ENCODE results near the gene CDK19.
A peak's percentile ranks its signal among the peaks of the same experiment; 100 is the strongest.

The CDK19 gene

DNA sequence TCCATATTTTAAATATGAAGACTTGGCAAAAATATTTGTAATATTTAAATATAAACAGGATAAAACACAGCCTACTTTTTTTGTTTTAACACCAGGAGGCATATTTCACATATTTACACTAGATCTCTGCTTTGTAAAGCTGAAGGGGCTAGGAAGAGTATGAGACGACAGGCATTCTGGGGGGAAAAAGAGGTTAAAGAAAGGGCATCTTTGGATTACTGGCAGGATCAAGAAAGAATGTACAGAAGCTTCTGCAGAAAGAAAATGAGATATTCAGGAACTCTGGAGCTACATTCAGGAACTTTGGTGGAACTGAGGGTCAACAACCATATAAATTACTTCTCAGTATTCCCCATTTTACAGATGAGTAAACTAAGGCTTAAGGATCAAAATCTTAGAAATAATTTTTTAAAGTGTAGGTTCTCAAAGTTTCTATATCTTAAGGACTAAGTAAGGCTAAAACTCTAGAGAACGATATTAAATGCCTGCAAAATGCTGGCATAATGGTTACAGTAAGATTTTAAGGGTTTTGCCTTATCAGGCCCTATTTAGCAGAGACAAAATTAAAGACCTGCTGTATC lies 156.5 kb downstream of the CDK19 start:
- Histone ChIP-seq H3K4me1 (ENCODE audit: insufficient read depth, low read length) (peaks cover 15% of the 10 kb centered on the region), H3K9me3 (ENCODE audit: insufficient read depth, low read depth, low read length) (peaks cover 9% of the 10 kb centered on the region), H3K27ac (ENCODE audit: low read depth, low read length) (no peak overlapping the region), H3K9ac (ENCODE audit: low read depth, low read length) (no peak overlapping the region), H3K36me3 (ENCODE audit: insufficient read depth, low read length) (0 out of 2 replicates have a peak, but pooled peaks cover 2% of the 10 kb centered on the region), H3K27me3 (ENCODE audit: insufficient read depth, low read length) (no peaks in the 10 kb centered on the region), H3K4me3 (ENCODE audit: low read length) (no peak overlapping the region)
- WGBS, result 88% methylated on average over 2 of the region's 2 CpGs

DNA sequence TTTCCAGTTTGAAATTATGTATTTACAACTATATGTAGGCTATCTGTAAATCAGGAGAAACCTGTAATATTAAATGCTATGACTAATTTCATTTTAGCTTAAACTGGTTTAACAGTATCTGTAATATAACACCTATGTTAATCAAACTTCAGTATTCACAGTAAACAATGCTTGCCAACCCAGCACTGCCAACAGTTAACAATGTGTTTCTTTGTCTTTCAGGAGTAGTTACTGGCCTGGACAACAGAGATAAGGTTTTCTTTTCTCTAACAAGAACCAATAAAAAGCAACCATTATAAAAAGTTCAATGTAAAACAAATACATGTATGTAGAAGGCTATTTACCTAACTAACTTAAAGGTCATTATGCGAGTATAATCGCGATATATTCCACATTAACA lies 158.8 kb downstream of the CDK19 start:
- Histone ChIP-seq H3K36me3 (ENCODE audit: insufficient read depth, low read length) (no peaks in the 10 kb centered on the region), H3K27me3 (ENCODE audit: insufficient read depth, low read length) (no peaks in the 10 kb centered on the region), H3K27ac (ENCODE audit: low read depth, low read length) (peak overlapping the region; percentile 16; the same call in 1 of the 2 replicates), H3K4me1 (ENCODE audit: insufficient read depth, low read length) (peaks cover 15% of the 10 kb centered on the region), H3K9ac (ENCODE audit: low read depth, low read length) (no peak overlapping the region), H3K9me3 (ENCODE audit: insufficient read depth, low read depth, low read length) (peaks cover 9% of the 10 kb centered on the region), H3K4me3 (ENCODE audit: low read length) (no peak overlapping the region)
- WGBS, result no CpG with 5 or more reads among the region's 3 CpGs

DNA sequence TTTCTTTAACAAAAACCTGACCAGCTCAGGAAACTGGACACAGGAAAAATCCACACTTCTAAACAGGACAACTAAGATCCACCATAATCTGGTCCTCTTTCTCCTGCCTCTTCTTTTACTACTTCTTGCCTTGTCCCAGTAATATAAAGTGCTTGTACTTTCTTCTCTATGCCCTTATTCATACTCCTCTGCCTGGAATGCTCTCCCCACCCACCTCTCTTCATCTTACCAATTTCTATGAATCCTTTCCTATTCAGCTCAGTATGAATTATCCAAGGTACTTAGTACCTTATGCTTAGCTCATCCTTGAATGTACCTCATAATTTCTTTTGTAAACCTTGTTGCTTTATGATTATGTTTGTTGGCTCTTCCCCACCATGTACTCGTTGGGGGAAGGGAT lies 159.4 kb downstream of the CDK19 start:
- Histone ChIP-seq H3K9me3 (ENCODE audit: insufficient read depth, low read depth, low read length) (peaks cover 6% of the 10 kb centered on the region; the same call in 1 of the 2 replicates), H3K27me3 (ENCODE audit: insufficient read depth, low read length) (no peaks in the 10 kb centered on the region), H3K27ac (ENCODE audit: low read depth, low read length) (no peak overlapping the region), H3K36me3 (ENCODE audit: insufficient read depth, low read length) (no peaks in the 10 kb centered on the region), H3K4me1 (ENCODE audit: insufficient read depth, low read length) (peaks cover 15% of the 10 kb centered on the region), H3K4me3 (ENCODE audit: low read length) (no peak overlapping the region), H3K9ac (ENCODE audit: low read depth, low read length) (no peak overlapping the region)
- no CpG with 5 or more reads among the region's 1 CpG for WGBS

DNA sequence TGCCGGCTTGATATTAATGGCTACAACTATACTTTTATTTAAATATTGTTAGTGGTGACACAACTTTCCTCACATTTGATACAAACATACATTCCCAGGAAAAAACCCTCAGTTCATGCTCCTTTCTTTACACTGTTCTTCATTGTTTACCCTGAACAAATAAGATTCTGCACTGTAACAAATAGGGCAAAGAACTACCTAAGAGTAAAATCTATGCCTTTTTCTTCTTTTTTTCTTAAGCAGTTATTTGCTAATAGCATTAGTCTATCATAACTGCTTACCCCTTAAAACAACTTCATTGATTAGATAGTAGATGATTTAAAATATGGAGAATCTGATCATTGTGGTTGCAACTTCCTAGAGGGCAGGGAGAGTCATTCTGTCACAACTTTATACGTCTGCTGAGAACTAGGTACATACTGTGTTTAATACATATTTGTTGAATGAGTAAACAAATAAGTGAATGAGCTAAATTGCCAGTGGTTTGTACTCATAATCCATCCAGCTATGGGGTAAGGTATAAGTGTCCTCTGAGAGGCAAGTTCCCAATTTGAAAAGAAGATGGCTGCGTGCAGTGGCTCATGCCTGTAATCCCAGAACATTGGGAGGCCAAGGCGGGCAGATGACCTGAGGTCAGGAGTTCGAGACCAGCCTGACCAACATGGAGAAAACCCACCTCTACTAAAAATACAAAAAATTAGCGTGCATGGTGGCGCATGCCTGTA lies 161.0 kb downstream of the CDK19 start:
- H3K36me3 ChIP-seq (ENCODE audit: insufficient read depth, low read length), result no peaks in the 10 kb centered on the region
- no peak overlapping the region for H3K27ac ChIP-seq (ENCODE audit: low read depth, low read length)
- WGBS, result 95% methylated on average over 6 of the region's 7 CpGs
- no peak overlapping the region for H3K4me3 ChIP-seq (ENCODE audit: low read length)
- H3K9ac ChIP-seq (ENCODE audit: low read depth, low read length), result no peak overlapping the region
- peaks cover 15% of the 10 kb centered on the region for H3K4me1 ChIP-seq (ENCODE audit: insufficient read depth, low read length)
- H3K9me3 ChIP-seq (ENCODE audit: insufficient read depth, low read depth, low read length), result no peaks in the 10 kb centered on the region
- H3K27me3 ChIP-seq (ENCODE audit: insufficient read depth, low read length), result no peaks in the 10 kb centered on the region

DNA sequence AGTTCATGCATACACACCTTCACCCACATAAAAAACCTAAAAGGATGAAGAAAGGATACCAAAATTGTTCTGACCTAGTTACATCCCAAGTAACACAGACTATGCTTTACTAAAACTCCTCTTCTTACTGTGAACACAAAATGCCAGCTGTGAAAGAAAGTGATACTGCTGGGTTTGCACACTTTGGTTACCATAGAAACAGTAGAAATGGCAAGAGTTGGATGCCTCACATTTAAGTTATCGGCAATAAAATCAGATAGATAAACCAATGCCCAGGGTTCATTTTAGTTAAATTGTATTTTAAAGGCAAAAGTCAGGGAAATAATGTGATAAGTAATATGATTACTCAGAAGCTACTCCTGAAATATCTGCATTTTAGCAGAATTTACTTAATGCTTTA lies 161.9 kb downstream of the CDK19 start:
- H3K36me3 ChIP-seq (ENCODE audit: insufficient read depth, low read length), result no peaks in the 10 kb centered on the region
- no peaks in the 10 kb centered on the region for H3K9me3 ChIP-seq (ENCODE audit: insufficient read depth, low read depth, low read length)
- 100% methylated on average over 1 of the region's 1 CpG for WGBS
- no peak overlapping the region for H3K27ac ChIP-seq (ENCODE audit: low read depth, low read length)
- H3K9ac ChIP-seq (ENCODE audit: low read depth, low read length), result no peak overlapping the region
- H3K4me3 ChIP-seq (ENCODE audit: low read length), result no peak overlapping the region
- H3K4me1 ChIP-seq (ENCODE audit: insufficient read depth, low read length), result peaks cover 15% of the 10 kb centered on the region
- no peaks in the 10 kb centered on the region for H3K27me3 ChIP-seq (ENCODE audit: insufficient read depth, low read length)

DNA sequence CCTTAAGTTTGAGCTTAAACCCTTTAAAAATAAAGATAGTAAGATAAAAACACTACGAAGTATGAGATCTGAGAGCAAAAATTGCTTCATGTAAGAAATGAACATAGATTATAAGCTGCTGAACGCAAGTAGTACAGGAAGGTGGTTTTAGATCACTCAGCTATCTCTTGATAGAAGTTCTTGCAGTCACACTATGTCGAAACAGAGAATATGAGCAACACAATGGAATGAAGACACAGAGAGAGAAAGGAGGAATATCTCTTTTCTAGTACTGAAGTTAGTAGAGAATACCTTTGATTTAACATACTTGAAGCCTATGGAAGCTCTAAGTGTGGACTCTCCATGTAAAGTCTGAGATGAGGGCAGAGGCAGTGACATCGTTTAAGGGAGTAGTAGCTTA lies 162.7 kb downstream of the CDK19 start:
- Histone ChIP-seq H3K4me1 (ENCODE audit: insufficient read depth, low read length) (peaks cover 15% of the 10 kb centered on the region), H3K4me3 (ENCODE audit: low read length) (no peak overlapping the region), H3K9ac (ENCODE audit: low read depth, low read length) (no peak overlapping the region), H3K27me3 (ENCODE audit: insufficient read depth, low read length) (no peaks in the 10 kb centered on the region), H3K36me3 (ENCODE audit: insufficient read depth, low read length) (no peaks in the 10 kb centered on the region), H3K27ac (ENCODE audit: low read depth, low read length) (no peak overlapping the region), H3K9me3 (ENCODE audit: insufficient read depth, low read depth, low read length) (no peaks in the 10 kb centered on the region)
- WGBS, result 94% methylated on average over 4 of the region's 4 CpGs

DNA sequence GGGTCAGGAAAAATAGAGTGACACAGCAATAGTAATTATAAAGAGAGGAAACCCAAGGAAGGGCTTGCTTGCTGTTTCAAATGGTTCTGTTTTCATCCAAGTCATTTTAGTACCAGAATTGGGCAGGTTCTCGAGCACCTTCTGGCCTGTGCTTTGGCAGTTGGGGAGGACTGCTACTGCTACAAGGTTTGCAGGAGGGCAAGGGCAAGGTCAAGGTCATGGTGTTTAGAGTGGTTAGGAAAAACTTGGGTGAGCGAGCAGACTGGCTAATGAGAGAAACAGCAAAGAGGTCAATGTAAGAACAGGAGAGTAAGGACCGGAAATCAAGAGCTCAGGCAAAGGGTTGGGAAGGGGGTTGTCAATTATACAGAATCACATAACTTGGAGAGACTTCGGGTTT lies 164.5 kb downstream of the CDK19 start:
- no peaks in the 10 kb centered on the region for H3K4me1 ChIP-seq (ENCODE audit: insufficient read depth, low read length)
- H3K9ac ChIP-seq (ENCODE audit: low read depth, low read length), result no peak overlapping the region
- no peaks in the 10 kb centered on the region for H3K9me3 ChIP-seq (ENCODE audit: insufficient read depth, low read depth, low read length)
- H3K27ac ChIP-seq (ENCODE audit: low read depth, low read length), result no peak overlapping the region
- H3K36me3 ChIP-seq (ENCODE audit: insufficient read depth, low read length), result 0 out of 2 replicates have a peak, but pooled peaks cover 3% of the 10 kb centered on the region
- no peak overlapping the region for H3K4me3 ChIP-seq (ENCODE audit: low read length)
- H3K27me3 ChIP-seq (ENCODE audit: insufficient read depth, low read length), result no peaks in the 10 kb centered on the region
- WGBS, result 90% methylated on average over 3 of the region's 4 CpGs

DNA sequence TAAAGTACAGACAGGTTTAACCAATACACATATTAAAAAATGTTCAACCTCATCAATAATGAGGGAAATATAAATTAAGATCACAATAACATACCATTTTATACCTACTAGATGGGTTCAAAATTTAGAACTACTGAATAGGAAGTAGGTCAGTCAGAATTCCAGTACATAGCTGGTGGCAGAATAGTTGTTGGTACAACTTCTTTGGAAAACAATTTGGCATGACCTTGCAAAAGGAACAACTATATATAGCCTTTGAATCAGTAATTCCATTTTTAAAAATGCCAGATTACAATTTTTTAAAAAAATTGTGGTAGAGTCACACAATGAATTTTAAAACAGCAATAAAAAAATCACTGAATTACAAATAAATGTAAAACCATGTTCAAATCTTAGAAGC lies 165.6 kb downstream of the CDK19 start:
- H3K9me3 ChIP-seq (ENCODE audit: insufficient read depth, low read depth, low read length), result no peaks in the 10 kb centered on the region
- no peaks in the 10 kb centered on the region for H3K4me1 ChIP-seq (ENCODE audit: insufficient read depth, low read length)
- H3K27ac ChIP-seq (ENCODE audit: low read depth, low read length), result no peak overlapping the region
- H3K27me3 ChIP-seq (ENCODE audit: insufficient read depth, low read length), result no peaks in the 10 kb centered on the region
- H3K4me3 ChIP-seq (ENCODE audit: low read length), result no peak overlapping the region
- no peak overlapping the region for H3K9ac ChIP-seq (ENCODE audit: low read depth, low read length)
- H3K36me3 ChIP-seq (ENCODE audit: insufficient read depth, low read length), result 0 out of 2 replicates have a peak, but pooled peaks cover 3% of the 10 kb centered on the region

DNA sequence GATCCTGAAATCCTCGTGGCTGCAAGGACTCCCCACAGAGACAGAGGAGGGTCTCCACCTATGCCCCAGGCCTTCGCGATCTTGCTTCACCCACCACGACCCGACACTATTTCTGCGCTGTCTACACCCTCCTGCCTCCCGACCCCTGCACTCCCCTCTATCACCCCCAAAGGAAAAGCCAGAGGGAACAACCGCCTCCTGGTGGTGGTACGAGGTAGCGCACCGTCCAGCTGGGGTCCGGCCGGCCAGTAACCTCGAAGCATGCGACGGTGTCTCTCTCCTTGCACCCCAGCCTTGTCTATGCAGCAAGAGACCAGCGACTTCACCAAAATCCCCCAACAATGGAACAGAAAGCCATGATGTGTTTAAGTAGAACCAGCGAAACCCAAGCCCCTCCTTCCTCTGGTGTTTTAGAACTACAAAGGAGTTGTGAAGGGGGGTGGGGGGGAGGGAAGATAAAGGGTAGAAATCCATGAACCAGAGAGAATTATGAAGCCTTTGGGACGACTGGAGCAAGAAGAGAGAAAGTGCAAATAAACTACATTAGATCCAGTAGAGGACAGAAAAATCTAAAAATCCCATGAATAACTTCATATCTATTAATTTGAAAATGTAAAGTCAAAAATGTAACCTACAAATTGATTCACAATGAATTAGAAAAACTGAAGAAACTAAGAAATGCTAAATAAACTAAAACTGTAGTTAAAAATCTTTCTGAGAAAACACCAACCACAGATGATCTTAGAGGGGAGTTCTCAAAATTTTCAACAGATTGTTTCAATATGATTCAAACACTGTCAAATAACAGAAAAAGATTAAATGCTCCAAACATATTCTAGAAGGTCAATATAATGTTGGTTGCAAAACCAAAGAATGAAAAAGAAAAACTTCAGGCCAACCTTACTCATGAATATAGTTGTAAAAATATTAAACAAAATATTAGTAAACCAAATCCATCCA lies 168.0 kb downstream of the CDK19 start:
- WGBS, result 97% methylated on average over 17 of the region's 19 CpGs
- Histone ChIP-seq H3K27ac (ENCODE audit: low read depth, low read length) (no peak overlapping the region), H3K4me1 (ENCODE audit: insufficient read depth, low read length) (no peaks in the 10 kb centered on the region), H3K4me3 (ENCODE audit: low read length) (no peak overlapping the region), H3K9ac (ENCODE audit: low read depth, low read length) (no peak overlapping the region), H3K36me3 (ENCODE audit: insufficient read depth, low read length) (0 out of 2 replicates have a peak, but pooled peaks cover 3% of the 10 kb centered on the region), H3K9me3 (ENCODE audit: insufficient read depth, low read depth, low read length) (no peaks in the 10 kb centered on the region), H3K27me3 (ENCODE audit: insufficient read depth, low read length) (no peaks in the 10 kb centered on the region)

DNA sequence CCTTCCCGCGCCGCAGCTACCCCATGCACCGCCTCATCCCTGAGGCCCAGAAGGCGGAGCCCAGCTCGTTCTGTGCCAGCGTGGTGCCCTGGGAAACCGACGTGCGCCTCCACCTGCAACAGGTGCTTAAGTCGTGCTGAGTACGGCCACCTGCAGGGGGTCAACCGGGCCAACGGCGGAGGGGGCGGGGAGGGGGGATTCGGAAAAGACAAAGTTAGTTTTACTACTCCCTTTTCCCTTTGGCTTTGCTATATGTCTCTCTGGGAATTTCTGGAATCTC lies 168.9 kb downstream of the CDK19 start:
- H3K27ac ChIP-seq (ENCODE audit: low read depth, low read length), result no peak overlapping the region
- no peak overlapping the region for H3K9ac ChIP-seq (ENCODE audit: low read depth, low read length)
- 92% methylated on average over 17 of the region's 17 CpGs for WGBS
- H3K4me3 ChIP-seq (ENCODE audit: low read length), result no peak overlapping the region
- no peaks in the 10 kb centered on the region for H3K27me3 ChIP-seq (ENCODE audit: insufficient read depth, low read length)
- H3K9me3 ChIP-seq (ENCODE audit: insufficient read depth, low read depth, low read length), result no peaks in the 10 kb centered on the region
- H3K4me1 ChIP-seq (ENCODE audit: insufficient read depth, low read length), result no peaks in the 10 kb centered on the region
- H3K36me3 ChIP-seq (ENCODE audit: insufficient read depth, low read length), result 0 out of 2 replicates have a peak, but pooled peaks cover 3% of the 10 kb centered on the region

Measured in HUES64 (cell line).